Right forelimb (tissue), 1 donor: Measurements from ENCODE around the gene MTHFD2L.
"Not testable (repeated sequence)": the region's sequence is repeated elsewhere in the genome, so short reads cannot be mapped to it uniquely, and the experiment has no call there.

Experiments used
- DNase-seq: peaks from one replicate; pipeline ENCODE4 v3.0.0-alpha.2; 2018

The MTHFD2L gene

GRCh38 chr4:74311696-74312313 lies 153.9 kb downstream of the MTHFD2L start:
- DNase-seq, result no peak

- DNase-seq, result no peak
Observed at GRCh38 chr4:74314329-74314728, 156.4 kb downstream of the MTHFD2L start.

DNA sequence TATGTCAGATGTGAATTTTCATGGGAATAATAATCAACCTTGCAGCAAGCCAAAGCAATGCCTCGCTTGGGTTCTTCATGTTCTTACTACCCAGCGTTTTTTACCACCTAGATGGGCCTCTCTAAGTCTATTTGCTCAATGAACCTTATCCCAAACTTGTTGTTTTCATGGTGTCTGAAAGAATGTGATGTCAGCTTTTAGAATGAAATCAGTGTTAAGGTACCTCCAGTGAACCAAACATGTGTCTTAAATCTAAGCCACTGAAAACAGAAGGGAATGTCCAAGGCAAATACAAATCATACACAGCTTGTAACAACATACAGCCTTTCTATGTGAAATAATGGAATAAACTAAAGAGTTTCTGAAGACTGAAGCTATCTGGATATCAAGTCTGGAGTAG lies 157.0 kb downstream of the MTHFD2L start:
- DNase-seq, result no peak

- no peak for DNase-seq
Observed at GRCh38 chr4:74315376-74315775, 157.5 kb downstream of the MTHFD2L start.

DNA sequence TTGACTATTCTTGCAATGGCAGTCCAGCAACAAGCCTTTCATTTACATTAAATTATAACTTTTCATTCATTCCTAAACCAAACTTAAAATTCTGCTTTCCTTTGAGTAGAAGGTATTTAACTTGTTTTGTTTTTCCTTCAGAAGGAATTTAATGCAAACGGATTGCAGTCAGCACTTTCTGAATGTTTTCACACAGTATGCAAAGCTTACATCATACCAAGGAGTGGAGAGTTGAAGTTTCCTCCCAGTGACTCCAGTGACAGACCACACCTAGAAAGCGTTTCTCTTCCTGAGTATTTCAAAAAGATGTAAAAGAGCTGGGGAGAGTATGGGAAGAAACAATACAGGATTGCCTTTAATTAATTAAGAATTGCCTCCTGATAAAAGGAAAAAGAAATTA lies 158.5 kb downstream of the MTHFD2L start:
- DNase-seq, result no peak

DNA sequence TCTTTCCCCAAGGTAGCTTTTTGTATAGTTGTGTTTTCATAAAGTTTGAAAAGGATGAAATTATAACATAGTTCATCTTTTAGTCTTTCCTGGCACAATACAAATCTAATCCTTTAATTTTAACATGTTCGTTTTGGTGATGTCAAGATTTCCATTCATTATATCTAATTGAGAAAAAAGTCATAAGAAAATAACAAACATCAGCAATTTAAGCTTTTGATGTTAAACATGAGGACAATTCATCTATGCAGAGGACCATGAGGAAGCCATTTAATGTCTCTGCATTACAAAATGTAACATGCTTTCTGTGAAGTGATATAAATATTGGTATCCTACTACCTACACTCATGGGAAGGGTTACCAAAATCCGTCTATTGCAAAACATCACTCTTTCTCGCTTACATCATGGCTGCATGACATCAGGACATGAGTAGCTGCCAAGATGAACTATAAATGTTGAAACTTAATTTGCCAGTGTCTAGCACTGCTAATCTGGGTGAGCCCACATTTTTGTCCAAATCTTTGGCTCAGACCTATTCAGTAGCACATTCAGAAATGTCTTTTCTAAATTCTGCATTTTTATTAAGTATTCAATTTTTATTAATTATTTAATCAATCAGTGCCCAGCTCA lies 159.8 kb downstream of the MTHFD2L start:
- no peak for DNase-seq

DNA sequence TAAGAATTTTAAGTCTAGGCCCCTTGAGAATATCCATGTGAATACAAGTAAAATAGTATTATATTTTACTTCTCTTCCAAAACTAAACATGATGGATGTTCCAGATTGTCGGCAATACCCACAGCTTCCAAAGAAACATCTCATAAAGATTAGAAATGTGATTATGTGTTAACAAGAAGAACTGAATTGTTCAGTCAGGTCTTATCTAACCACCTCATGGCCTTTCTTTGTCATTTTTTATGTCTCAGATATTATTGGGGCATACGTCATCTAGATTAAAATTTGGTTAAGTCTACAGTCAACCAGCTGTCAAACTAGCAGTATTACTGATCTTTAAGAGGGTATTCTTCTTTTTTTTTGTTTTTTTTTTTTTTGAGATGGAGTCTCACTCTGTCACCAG lies 160.4 kb downstream of the MTHFD2L start:
- DNase-seq, result no peak

DNA sequence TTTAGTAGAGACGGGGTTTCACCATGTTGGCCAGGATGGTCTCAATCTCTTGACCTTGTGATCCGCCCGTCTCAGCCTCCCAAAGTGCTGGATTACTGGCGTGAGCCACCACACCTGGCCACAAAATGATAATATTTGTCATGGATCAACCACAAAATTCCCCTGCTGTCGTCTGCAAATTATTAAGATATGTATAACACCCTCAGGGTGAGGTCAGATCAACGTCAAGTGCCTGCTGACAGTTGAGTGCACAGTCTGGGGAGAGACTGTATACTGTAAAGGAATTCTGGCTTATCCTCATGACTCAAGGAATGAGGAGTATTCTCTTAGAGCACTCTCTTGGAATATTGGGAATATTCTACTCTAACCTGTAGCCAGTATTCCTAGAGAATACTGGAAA lies 161.6 kb downstream of the MTHFD2L start:
- DNase-seq, result no peak

- DNase-seq, result no peak
Observed at GRCh38 chr4:74320559-74321118, 162.7 kb downstream of the MTHFD2L start.

DNA sequence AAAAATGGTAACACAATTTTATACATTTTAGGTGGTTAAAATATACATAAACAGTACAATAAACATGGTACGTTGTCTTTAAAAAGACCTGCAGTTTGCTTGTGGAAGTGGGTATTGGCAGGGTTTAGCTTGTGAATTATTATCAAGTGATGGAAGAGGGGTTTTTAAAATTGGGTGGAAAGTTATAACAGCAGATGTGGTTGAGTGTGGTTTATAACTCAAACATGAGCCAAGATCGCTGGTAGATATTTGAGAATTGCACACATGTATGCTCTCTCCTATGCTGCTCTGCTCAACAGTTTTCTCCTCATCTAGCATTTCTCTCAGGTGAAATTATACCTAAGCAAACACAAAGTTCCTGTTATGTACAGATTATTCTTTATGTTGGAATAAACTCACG lies 164.4 kb downstream of the MTHFD2L start:
- DNase-seq, result no peak

DNA sequence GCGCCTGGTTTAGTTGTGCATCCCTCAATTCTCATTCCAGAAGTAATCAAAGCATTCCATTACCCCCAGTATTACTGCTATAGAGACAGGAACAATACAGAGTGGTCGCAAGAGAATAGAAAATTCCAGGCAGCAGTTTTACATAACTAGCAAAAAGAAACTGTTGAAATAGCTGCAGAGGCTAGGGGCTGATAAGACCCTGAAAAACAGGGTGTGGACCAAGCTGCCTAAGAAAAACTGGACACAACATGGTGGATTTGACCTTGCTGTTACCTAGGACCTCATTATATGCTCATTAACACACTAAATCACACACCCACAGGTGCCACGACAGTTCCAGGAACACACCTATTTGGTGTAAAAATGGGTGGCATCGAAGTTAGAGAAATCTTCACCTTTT lies 165.7 kb downstream of the MTHFD2L start:
- DNase-seq, result no peak

- DNase-seq, result no peak
Observed at GRCh38 chr4:74324262-74324661, 166.3 kb downstream of the MTHFD2L start.

GRCh38 chr4:74325886-74326285 lies 168.0 kb downstream of the MTHFD2L start:
- no peak for DNase-seq

DNA sequence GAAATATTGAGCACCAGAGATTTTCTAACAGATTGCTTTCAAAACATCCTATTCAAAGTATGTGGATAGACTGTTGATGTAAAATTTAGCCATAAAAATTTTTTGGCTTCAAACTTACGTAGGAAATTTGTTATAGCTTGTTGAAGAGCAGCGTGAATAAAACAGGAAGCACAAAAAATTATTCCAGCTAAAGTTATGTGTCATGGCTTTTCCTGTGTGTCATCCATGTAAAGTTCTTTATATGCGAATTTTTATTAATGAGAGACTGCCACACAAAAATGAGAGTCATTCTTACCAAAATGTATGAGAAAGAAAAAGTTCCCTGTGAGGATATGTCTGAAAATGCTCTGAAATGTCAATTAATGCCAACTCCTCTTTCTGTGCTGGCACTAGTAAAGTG lies 169.8 kb downstream of the MTHFD2L start:
- DNase-seq, result no peak

DNA sequence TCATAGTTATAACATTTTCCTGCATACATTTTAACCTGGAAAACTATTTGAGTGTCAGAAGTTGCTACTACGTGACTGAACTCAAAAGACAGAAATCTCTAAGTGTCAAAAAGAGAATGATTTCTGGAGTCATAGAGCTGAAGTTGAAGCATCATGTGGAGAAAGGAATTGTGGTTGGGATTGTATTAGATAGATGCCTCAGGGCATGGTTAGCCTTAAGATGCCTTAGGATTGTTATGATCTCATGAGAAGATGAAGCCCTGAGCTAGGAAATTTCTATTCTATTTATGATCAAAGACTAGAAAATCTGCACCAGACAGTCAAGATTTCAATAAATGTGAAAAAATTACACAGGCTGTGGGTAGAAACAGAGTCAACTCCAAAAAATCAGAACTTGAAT lies 170.6 kb downstream of the MTHFD2L start:
- no peak for DNase-seq

DNA sequence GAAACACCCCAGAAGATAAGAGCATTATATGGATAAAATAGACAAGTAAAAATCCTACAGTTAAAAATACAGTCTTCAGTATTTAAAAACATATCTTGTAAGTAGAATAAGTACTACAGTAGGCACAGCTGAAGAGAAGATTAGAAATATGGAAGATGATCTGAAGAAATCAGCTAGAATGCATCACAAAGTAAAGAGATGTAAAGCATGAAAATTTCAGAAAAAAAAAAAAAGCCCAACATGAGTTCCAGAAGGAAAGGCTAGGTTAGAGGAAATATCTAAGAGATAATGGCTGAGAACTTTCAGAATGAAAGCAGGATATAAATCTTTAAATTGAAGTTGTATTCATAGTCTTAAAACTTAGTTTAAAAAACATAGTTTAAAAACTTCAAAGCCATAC lies 171.4 kb downstream of the MTHFD2L start:
- DNase-seq, result no peak

- no peak for DNase-seq
Observed at GRCh38 chr4:74330295-74330750, 172.4 kb downstream of the MTHFD2L start.

DNA sequence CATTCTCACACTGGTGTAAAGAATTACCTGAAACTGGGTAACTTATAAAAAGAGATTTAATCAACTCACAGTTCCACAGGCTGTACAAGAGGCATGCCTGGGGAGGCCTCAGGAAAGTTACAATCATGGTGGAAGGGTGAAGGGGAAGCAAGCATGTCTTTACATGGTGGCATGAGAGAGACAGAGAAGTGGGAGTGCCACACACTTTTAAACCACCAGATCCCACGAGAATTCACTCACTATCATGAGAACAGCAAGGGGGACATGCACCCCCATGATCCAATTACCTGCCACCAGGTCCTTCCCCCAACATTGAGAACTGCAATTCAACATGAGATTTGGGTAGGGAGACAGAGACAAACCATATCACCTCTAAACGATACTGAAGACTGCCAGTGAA lies 173.3 kb downstream of the MTHFD2L start:
- DNase-seq, result no peak

DNA sequence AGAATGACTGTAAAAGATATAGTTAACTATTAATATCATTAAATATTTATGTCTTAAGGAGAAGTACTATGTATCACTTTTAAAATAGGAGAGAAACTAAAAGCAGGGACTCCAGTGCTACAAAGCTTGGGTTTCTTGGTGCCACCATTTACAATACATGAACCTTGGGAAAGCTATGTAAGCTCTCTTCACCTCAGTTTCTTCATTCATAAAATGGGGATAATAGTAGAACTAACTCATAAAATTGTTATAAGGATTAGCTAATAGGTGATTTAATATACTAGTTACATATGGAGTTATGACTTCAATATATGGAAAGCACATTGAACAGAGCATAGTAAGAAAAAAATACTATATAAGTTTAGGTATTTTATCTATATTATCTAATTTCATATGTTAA lies 174.0 kb downstream of the MTHFD2L start:
- DNase-seq, result no peak

DNA sequence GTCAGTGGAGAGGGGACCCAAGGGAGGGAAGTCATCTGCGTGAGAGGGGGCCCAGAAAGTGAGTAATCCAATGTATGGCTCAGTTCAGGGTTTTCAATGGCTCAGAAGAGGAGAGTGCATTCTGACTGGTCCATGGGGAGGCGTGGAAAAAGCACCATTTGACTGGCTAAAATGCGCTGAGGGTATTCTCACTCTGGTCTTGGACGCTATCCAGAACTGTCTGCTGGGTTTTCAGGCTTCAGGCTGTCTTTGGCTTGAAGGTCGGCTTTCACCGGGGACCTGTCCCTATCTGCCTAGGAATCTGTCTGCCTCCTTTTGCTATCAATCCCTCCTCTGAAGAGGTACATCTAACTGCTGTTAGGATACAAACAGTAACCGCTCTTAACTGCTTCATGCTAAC lies 176.7 kb downstream of the MTHFD2L start:
- no peak for DNase-seq

DNA sequence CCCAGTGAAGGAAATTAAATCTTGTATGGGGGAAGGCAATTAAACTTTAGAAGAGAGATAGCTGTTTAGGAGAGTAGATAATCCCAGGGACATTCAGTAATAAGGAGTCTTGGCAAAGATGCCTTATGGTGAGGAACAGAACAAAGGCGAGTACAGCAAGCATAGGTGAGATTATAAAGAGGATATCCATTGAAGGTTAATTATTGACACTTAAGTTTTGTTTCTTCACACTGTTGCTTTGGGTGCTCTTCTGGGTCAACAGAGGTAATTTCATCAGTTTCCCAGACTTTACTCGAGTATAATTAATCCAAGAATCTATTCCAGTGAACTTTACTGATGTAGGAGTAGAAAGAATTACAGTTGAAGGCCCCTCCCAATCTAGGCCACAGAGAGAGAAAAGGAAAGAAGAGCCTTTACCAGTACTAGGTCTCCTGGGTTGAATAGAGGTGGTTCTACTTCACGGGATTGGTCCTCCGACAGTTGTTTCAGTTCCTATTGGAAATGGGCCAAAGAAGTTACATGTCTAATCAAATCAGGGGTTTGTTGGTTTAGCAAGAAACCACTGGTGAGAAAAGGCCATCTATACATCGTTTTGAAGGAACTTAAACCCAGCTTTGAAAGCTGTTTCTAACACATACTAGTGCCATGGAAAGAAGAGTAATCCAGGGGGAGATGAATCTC lies 177.6 kb downstream of the MTHFD2L start:
- DNase-seq, result no peak

DNA sequence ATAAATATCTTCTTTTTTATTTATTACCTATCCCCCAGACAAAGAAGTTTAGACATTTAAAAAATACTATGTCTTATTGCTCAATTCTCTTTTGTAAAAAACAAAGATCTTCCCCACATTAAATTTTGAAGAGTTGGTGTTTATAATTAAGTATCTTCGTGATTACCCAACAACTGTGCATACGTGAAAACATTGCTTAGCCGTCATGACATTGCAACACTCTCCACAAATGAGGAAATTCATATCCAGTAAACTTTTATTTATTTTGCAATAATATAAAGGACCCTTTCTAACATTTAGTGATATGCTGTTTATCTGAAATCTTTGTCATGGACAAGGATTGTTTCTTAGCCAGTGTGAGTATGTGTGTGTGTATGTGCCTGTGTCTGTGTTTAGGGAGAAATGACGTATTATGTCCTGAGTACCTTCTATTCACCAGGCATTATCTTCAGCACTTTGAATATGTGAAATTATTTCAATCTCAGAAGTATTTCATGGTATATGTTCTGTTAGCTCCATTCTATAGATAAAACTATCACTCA lies 180.9 kb downstream of the MTHFD2L start:
- DNase-seq, result no peak

GRCh38 chr4:74339501-74339900 lies 181.6 kb downstream of the MTHFD2L start:
- DNase-seq, result no peak

GRCh38 chr4:74340421-74340820 lies 182.5 kb downstream of the MTHFD2L start:
- not testable (repeated sequence) for DNase-seq
